Measurements from ENCODE around the gene KLRF2.

DNA sequence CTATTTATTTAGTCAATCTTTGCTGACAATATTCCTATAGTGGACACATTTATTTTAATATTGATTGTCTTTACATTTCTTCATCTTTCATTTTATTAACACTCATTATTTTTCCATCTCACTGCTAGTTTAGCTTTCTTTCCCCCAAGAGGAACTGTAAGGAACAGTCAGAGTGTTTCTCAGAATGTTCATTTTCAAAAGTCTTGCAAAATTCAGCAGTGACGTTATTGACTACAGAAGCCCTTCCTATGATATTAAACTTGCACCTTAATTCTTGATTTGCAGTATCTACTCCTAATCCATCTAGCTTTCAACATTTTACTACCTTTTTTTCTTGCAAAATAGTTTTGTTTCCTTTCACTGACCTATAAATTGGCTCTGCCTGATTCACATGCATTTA is 25.1 kb upstream of the KLRF2 start:
- TF ChIP-seq EZH2 (IDR thresholded peaks at IDR 0.05; ENCODE audit: borderline replicate concordance, insufficient read depth, low read length, poor library complexity, severe bottlenecking) (no peak), CTCF (IDR thresholded peaks at IDR 0.05; ENCODE audit: poor library complexity, severe bottlenecking) (no peak), TAF1 (IDR thresholded peaks at IDR 0.05; ENCODE audit: low read depth) (no peak), POLR2AphosphoS5 (IDR thresholded peaks at IDR 0.05) (no peak), EP300 (conservative IDR thresholded peaks at IDR 0.05; ENCODE audit: poor library complexity, severe bottlenecking) (no peak)
- TF ChIP-seq, protein P1, sequence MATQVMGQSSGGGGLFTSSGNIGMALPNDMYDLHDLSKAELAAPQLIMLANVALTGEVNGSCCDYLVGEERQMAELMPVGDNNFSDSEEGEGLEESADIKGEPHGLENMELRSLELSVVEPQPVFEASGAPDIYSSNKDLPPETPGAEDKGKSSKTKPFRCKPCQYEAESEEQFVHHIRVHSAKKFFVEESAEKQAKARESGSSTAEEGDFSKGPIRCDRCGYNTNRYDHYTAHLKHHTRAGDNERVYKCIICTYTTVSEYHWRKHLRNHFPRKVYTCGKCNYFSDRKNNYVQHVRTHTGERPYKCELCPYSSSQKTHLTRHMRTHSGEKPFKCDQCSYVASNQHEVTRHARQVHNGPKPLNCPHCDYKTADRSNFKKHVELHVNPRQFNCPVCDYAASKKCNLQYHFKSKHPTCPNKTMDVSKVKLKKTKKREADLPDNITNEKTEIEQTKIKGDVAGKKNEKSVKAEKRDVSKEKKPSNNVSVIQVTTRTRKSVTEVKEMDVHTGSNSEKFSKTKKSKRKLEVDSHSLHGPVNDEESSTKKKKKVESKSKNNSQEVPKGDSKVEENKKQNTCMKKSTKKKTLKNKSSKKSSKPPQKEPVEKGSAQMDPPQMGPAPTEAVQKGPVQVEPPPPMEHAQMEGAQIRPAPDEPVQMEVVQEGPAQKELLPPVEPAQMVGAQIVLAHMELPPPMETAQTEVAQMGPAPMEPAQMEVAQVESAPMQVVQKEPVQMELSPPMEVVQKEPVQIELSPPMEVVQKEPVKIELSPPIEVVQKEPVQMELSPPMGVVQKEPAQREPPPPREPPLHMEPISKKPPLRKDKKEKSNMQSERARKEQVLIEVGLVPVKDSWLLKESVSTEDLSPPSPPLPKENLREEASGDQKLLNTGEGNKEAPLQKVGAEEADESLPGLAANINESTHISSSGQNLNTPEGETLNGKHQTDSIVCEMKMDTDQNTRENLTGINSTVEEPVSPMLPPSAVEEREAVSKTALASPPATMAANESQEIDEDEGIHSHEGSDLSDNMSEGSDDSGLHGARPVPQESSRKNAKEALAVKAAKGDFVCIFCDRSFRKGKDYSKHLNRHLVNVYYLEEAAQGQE (IDR thresholded peaks at IDR 0.05; ENCODE audit: borderline replicate concordance) = no peak
